NAMALWA (cell line): ENCODE data around the gene DDX19B.
"Not testable (repeated sequence)": the region's sequence is repeated elsewhere in the genome, so short reads cannot be mapped to it uniquely, and the experiment has no call there.

Experiments
- DNase-seq: peaks from one replicate; pipeline ENCODE4 v3.0.0-alpha.2; 2015; ENCODE audit warnings: low spot score

Gene DDX19B

DNA sequence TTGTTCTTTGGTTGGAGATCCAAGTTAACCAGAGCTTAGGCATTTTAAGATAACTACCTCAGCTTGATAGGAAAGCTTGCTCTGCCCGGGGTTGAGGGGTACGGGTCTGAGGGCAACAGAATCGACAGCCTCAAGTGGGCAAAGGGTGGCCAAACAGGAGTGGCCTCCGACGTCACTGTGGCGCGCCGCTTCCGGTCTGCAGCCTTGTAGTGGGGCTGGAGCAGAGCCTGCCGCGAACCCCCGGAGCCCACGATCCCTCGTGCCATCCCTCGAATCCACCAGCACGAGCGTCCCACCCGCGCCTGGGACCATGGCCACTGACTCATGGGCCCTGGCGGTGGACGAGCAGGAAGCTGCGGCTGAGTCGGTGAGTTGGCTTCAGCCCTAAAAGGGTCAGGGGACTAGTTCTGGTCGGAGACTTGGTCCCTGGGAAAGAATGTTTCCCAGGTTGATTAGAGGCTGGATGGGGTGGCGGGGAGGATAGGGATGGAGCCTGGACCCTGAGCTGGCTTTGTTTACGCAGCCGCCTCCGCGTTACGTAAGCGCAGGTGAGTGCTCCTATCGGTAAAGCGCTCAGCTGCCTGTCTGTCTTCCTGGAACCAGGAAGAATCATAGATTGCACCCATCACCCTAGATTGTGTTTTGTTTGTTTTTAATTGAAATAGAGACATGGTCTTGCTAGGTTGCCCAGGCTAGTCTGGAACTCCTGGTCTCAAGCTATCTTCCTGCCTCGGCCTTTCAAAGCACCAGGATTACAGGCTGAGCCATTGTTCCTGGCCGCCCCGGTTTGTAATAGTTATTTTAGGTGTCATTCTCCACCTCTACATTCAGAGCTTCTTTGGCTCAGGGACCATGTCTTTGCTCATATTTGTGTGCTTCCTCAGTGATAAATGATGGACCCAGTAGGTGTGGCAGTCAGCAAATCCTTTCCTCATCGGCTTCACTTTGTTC is at the start of gene DDX19B:
TSS of gene DDX19B (plus strand) at position 199 of the 951 bp plus-strand sequence. CDS start at position 311, 112 bp downstream.
- DNase-seq: peak; percentile 68

DNA sequence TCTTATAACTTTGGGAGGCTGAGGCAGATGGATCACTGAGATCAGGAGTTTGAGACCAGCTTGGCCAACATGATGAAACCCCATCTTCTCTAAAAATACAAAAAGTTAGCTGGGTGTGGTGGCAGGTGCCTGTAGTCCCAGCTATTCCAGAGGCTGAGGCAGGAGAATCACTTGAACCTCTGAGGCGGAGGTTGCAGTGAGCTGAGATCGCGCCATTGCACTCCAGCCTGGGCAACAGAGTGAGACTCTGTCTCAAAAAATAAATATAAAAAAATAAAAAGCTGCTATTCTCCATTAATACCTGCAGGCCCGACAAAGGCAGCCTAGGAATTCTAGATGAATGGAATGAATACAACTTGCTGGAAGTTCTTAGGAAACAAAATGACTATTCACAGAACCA is 49.3 kb upstream of the DDX19B start:
- DNase-seq: not testable (repeated sequence)

GRCh38 chr16:70250748-70251628 is 48.0 kb upstream of the DDX19B start:
- DNase-seq: peak; percentile 57

- DNase-seq: peak; percentile 96
Measured at GRCh38 chr16:70251629-70252354, 47.2 kb upstream of the DDX19B start, which contains the start of gene EXOSC6. TSS of gene EXOSC6 (minus strand) at chr16:70251940. CDS start at chr16:70251900, 40 bp downstream.

GRCh38 chr16:70252355-70252988 is 46.5 kb upstream of the DDX19B start:
- peak; percentile 35 for DNase-seq

GRCh38 chr16:70253291-70254106 is 45.5 kb upstream of the DDX19B start:
- peak; percentile 63 for DNase-seq

GRCh38 chr16:70254180-70254964 is 44.6 kb upstream of the DDX19B start:
- DNase-seq: no peak

DNA sequence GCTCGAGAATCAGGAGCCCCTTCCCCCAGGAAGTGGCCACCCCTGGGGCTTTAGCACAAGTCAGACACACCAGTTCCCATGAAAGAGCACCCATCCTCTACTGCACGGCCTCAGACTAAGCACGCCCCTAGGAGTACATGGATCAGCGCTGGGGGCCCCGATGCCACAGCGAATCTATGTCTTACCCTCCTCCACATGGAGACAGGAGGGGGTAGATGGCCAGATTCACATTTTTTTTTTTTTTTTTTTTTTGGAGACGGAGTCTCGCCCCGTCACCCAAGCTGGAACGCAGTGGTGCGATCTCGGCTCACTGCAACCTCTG is 44.1 kb upstream of the DDX19B start:
- no peak for DNase-seq

- DNase-seq: no peak
Measured at GRCh38 chr16:70255574-70255973, 43.4 kb upstream of the DDX19B start.

DNA sequence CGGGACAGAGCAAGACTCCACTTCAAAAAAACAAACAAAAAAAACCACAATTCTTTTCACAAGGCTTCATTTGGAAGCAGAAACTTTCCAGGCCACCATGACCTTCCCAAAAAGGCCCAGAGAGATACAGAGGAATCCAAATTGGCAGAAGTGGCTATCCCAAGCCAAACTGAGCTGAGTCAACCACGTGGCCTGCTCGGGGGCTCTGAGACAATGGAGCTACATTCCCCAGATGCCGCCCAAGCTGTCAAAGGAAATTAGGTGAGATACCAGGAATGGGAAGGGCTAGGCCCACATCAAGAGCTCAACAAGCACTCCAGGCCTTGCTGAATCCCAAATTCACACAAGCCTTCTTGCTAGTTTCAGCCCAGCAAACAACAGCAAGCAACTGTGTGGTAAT is 41.6 kb upstream of the DDX19B start:
- no peak for DNase-seq

GRCh38 chr16:70258065-70258464 is 40.9 kb upstream of the DDX19B start:
- DNase-seq: no peak

DNA sequence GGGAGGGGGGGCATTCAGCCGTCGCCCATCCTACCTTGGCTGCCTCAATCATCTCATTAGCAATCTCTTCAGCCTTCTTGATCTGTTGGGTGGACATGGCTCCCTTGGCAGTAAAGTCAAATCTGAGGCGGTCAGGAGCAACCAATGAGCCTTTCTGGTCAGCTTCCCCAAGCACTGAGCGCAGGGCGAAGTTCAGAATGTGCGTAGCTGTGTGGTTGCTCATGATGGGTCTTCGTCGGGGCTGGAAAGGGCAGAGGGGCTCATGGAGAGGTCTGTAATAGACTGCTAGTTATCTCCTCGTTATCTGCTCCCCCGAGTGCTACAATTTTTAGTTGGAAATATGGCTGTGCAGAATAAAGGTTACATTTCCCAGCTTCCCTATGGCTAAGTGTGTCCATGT is 40.0 kb upstream of the DDX19B start:
- DNase-seq: no peak

DNA sequence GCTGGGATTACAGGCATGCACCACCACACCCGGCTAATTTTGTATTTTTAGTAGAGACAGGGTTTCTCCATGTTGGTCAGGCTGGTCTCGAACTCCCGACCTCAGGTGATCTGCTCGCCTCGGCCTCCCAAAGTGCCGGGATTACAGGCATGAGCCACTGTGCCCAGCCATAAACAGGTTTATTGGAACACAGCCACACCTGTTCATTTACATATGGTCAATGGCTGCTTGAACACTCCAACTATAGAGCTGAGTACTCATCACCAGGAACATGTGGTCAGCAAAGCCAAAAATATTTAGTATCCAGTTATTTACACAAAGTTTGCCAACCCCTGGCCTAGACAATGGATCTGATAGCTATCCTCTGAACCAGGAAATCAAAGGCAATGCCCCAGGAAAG is 39.1 kb upstream of the DDX19B start:
- DNase-seq: not testable (repeated sequence)

- DNase-seq: peak; percentile 63
Measured at GRCh38 chr16:70267516-70267915, 31.5 kb upstream of the DDX19B start.

GRCh38 chr16:70267922-70268321 is 31.1 kb upstream of the DDX19B start:
- not testable (repeated sequence) for DNase-seq

- no peak for DNase-seq
Measured at GRCh38 chr16:70269471-70269870, 29.5 kb upstream of the DDX19B start.

- no peak for DNase-seq
Measured at GRCh38 chr16:70270176-70270575, 28.8 kb upstream of the DDX19B start.

DNA sequence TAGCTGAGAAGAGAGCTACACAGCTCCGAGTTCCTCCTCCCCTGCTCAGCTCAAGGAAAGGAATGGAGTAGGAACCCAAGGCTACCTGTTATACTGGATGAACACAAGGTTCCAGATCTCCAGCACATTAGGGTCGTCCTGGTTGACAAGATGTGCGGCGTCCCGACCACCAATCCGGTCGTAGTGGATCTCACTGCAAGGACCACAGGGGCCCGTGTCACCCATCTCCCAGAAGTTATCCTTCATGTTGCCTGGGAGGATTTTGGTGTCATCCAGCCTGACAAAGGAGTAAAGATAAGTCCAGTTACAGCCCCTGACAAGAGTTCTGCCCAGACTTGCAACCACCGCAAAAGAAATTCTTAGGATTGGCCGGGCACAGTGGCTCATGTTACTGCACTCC is 27.3 kb upstream of the DDX19B start:
- no peak for DNase-seq

DNA sequence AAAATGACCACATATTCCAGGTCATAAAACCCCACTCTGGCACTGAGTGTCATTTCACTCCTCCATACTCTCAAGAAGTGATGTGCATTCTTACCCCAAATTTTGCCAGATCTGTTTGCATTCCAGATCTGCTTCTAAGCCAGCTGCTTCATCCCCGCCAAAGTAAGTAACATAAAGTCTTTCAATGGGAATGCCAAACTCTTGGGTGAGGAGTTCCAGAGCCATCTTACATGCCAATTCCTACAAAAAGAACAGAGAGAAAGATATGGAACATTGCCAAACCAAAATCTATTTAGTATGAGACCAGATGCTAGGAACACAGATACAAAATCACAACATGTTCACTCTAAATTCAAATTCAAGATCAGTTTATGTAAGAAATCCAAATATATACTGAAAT is 22.6 kb upstream of the DDX19B start:
- no peak for DNase-seq
